Measurements from ENCODE around the gene METTL18.
"Not testable (repeated sequence)": the region's sequence is repeated elsewhere in the genome, so short reads cannot be mapped to it uniquely, and the experiment has no call there.

Gene METTL18

GRCh38 chr1:169794530-169795416 lies at the start of gene METTL18:
TSS of gene METTL18 (minus strand) at chr1:169794907. CDS start at chr1:169793695, 1,212 bp downstream.
- DNase-seq (ENCODE audit: low read depth) = peak; percentile 78

- no peak for DNase-seq (ENCODE audit: low read depth)
Observed at GRCh38 chr1:169838942-169839341, 44.2 kb upstream of the METTL18 start.

DNA sequence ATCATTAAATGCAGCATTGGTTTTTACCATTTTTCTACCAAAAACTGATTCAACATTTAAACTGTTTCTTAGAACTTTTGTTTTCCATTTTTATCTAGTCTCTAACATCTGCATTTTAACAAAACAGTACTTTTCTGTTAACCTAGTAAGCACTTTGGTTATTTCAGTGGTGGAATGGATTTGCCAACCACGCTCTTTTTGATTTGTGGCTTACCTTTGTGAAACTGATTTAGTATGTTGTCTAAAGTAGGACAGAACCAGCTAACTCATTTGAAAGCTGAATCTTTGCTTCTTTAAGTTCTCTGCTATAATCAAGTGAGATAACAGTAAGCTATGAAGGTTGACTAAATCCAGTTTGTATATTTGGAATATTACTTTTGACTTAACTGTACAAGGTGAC lies 41.5 kb upstream of the METTL18 start:
- no peak for DNase-seq (ENCODE audit: low read depth)

DNA sequence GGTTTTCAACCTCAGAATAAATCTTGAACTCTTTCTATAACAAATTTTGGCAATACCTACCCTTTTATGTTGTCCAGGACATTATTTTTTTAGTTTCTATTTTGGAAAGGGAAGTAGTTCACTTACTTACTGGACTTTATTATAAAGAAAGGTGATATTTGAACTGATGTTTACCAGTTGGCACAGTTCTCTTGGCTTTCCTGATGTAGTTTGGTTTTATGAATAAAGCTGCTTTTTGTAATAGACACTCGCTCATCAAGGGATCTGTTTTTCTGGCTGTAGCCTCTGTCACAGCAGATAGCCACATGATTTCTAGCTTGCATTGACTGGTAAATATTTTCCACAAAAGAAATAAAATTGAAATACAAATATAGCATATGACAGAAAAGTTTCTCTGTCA lies 40.9 kb upstream of the METTL18 start:
- no peak for DNase-seq (ENCODE audit: low read depth)

DNA sequence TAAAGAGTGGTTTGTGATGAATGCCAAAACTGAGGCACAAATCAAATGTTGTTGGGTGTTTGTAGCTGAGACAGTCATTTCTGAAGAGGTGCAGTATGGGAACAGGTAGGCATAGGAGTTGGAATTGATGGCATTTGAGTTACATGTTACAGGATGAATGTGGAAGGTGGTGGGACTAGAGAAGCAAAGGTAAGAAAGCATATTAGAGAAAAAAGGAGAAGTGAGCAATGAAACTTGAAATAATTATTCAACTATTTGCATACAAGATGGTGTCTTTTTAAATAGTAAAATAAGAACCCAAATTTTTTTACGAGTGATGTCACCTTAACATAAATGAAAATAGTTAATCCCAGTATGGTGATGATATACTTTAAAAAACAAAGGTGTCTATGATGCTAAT lies 40.2 kb upstream of the METTL18 start:
- DNase-seq (ENCODE audit: low read depth) = no peak

DNA sequence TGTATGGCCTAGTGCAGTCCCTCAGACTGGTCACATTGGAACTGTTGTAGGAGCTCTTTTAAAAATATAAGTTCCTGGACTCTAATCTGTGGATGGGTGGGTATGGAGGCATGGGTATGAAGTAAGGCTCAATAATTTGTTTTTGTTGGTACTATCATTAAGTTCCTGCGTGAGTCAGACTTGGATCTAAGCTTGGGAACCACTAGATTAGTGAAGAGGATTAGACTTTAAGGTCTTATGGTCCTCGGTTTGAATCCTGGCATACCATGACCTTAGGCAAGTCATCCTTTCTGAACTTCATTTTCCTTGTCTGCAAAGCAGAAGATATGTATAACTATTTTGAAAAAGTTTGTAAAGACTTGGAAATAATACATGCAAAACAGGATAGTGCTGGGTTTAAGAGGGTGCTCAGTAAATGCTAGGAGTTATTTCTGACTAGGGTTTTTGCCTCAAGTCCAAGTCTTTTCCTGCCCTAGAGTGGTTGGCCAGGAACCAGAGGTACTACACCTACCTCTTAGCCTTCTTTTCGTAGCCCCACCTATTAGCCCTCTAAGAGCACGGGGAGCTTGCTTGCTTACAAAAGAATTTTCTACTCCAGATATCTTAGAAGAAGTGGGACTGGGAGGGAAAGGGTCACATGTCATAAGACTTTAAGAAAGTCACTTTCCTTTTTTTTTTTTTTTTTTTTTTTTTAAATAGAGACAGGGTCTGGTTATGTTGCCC lies 38.6 kb upstream of the METTL18 start:
- no peak for DNase-seq (ENCODE audit: low read depth)

DNA sequence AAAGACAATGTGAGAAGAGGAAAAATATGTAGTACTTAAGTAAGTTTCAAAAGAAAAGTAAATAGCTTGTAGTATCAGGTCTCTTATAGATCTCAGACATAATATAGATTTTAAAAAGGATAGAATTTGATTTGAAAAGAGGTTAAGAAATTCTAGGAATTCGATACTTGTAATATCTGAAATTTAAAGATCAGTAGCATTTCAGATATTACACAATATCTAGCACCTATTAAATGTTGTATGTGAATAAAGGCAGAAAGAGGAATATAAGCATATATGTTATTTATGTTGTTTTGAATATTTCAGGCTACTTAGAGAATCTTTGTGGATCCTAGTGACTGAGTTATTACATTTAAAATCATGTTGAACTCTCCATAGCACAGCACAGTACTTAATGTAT lies 35.0 kb upstream of the METTL18 start:
- no peak for DNase-seq (ENCODE audit: low read depth)

DNA sequence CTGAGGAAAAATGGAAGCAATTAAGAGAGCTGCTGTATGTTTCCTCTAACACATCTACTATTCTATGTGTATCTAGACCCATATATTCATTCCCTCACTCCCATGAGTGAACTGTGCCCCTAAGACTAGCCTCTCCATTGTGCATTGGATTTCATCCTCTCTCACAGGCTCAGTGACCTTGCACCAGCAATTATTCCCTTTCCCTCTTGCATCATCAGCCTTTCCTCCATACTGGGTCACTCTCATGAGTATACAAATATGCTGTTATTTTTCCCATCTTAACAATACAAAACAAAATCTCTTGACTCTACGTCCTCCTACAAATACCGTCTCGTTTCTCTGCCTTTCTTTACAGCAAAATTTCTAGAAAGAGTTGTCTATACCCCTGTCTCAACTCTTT lies 29.4 kb upstream of the METTL18 start:
- no peak for DNase-seq (ENCODE audit: low read depth)

DNA sequence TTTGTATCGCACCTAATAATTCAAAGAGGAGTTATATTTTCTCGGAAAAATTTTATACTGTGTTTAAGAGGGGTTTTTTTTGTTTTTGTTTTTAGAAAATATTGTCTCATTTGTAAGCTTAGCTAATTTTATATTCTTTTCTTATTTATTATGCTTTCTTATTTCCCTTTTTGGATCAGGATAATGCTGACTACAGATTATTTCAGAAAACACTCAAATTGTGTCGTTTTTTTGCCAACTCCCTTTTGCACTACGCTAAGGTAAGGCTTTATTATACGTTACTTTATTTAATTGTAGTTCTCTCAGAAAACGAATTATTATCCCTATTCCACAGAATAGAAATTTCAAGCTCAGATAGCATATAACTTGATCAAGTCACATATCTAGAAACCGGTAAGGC lies 26.8 kb upstream of the METTL18 start:
- DNase-seq (ENCODE audit: low read depth) = no peak

- no peak for DNase-seq (ENCODE audit: low read depth)
Observed at GRCh38 chr1:169816617-169817016, 21.9 kb upstream of the METTL18 start.

- no peak for DNase-seq (ENCODE audit: low read depth)
Observed at GRCh38 chr1:169814265-169814664, 19.6 kb upstream of the METTL18 start.

DNA sequence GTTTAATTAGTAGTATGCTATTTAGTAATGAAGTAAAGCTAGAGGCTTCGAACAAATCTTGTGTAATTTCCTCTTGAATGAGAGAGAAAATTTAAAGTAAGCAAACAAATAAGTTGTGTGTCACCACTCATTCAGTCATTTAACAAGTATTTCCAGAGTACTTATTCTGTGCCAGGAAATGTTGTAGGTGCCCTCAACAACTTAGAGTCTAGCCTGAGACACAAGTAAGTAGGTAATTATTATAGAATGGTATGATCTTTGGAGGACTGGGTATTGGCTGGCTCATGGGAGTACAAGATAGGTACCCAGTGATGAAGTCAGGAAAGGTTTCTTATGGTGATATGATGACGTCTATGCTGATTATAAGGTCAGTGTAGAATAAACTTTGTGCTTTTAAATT lies 17.4 kb upstream of the METTL18 start:
- DNase-seq (ENCODE audit: low read depth) = no peak

- not testable (repeated sequence) for DNase-seq (ENCODE audit: low read depth)
Observed at GRCh38 chr1:169811418-169812035, 16.8 kb upstream of the METTL18 start.

GRCh38 chr1:169809370-169810095 lies 14.8 kb upstream of the METTL18 start:
- no peak for DNase-seq (ENCODE audit: low read depth)

GRCh38 chr1:169804941-169805340 lies 10.2 kb upstream of the METTL18 start:
- DNase-seq (ENCODE audit: low read depth) = no peak

DNA sequence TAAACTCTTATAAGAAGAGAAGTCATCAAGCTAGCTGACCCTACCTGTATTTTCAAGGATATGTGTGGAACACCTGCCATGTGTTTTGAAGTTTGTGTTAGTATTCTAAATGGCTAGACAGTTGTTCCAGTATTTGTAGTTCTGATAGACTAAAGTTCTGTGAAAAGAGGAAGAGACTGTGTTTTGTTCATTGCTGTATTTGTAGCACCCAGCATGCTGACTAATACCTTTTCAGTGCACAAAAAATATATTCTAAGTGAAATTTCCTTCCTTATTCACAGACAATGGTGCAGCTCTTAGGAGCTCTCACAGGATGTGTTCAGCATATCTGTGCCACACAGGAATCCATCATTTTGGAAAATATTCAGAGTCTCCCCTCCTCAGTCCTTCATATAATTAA lies 8.2 kb upstream of the METTL18 start:
- DNase-seq (ENCODE audit: low read depth) = no peak

GRCh38 chr1:169797281-169797680 lies 2.6 kb upstream of the METTL18 start:
- DNase-seq (ENCODE audit: low read depth) = no peak

DNA sequence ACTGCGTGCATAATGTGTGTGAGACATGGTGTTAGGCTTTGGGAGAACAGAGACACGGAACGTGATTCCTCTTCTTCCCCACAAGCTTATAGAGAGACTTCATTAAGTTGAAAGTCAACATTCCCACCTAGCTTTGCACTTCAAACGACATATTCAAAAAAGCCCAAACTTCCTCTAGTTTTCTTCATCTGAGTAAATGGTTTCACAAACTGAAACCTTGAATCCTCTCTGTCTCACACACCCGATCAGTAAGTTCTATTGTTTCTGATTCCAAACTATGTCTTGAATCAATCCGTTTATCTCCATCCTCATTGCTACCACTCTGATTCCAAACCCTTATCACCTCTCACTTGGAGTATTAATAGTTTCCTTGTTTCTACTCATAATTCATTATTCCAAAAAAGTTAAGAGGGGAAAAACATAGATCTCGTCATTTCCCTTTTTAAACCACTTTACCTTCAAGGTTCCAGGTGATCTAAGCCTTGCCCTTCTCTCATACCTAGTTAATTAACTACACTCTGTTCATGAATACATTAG lies 1.6 kb upstream of the METTL18 start:
- no peak for DNase-seq (ENCODE audit: low read depth)

DNA sequence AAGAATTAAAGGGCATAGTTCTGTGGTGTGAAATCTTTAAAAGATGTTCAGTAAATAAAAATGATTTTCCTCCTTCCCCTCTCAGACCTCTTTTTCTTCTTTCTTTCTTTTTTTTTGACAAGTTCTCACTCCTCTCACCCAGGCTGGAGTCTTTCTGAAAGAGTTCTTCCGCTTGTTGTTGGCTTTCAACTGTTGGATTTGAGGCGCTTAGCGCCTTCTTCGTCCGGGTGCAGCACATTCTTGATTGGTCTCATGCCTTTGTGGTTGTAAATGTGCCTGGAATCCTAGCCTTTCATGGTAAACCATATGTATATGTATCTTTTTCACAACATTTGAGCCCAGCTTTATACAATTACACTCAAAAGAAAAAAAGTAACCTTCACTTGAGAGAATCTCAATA lies 980 bp upstream of the METTL18 start:
- DNase-seq (ENCODE audit: low read depth) = no peak

GRCh38 chr1:169793730-169794129 lies 977 bp downstream of the METTL18 start:
- no peak for DNase-seq (ENCODE audit: low read depth)

DNA sequence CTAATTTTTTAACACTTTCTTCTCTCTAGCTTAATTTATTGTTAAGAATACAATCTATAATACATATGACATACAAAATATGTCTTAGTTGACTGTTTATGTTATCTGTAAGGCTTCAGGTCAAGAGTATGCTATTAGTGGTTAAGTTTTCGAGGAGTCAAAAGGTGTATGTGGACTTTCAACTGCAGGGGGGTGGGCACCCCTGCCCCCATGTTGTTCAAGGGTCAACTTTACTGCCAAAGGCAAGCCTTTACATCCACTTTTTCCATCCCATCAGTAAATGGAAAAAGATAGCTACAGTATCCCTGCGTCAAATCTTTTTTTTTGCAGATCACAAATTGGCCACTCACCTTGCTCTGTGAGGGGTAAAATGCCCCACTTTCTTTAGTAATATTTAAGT lies 6.3 kb downstream of the METTL18 start:
- no peak for DNase-seq (ENCODE audit: low read depth)

- DNase-seq (ENCODE audit: low read depth) = no peak
Observed at GRCh38 chr1:169786974-169787373, 7.7 kb downstream of the METTL18 start.

All from GM04503 (cell line).